HepG2 (cell line): ENCODE measurements around the gene COX5B. TPM values are rescaled to one million over a fixed set of nuclear protein-coding genes. Genes with fewer than 3 reads are reported as not detected.
A peak's percentile ranks its signal among the peaks of the same experiment; 100 is the strongest.

ENCODE experiments used
- HNRNPL ChIP-seq: fragments of 200-400 bp; formaldehyde crosslinking; IDR thresholded peaks from 2 replicates; pipeline ENCODE4 v1.6.1; 2017; ENCODE audit warnings: mild to moderate bottlenecking, low read depth, low read length
- HOXA5 ChIP-seq: sonication (generic); formaldehyde crosslinking; IDR thresholded peaks from 2 replicates; pipeline ENCODE4 v1.4.0; 2020; ENCODE audit warnings: missing genetic modification reagents
- IKZF4 ChIP-seq: sonication (generic); formaldehyde crosslinking; IDR thresholded peaks from 2 replicates; pipeline ENCODE4 v1.5.1; 2020; ENCODE audit warnings: borderline replicate concordance, mild to moderate bottlenecking, low read depth, missing genetic modification reagents; ENCODE audit errors: not compliant biosample characterization
- NRL ChIP-seq: sonication (generic); formaldehyde crosslinking; IDR thresholded peaks from 2 replicates; pipeline ENCODE4 v1.5.0; 2020; ENCODE audit warnings: missing genetic modification reagents, mild to moderate bottlenecking, moderate library complexity, borderline replicate concordance
- POLR2A ChIP-seq, 2 experiments: IDR thresholded peaks; 2 replicates each; pipeline ENCODE4 v1.6.1; 2011; ENCODE audit warnings: low read depth in 2 of 2, low read length in 2 of 2, mild to moderate bottlenecking in 1 of 2, moderate library complexity in 1 of 2; ENCODE audit not compliant: insufficient read depth in 1 of 2
- TAF15 ChIP-seq: fragments of 200-400 bp; formaldehyde crosslinking; IDR thresholded peaks from one replicate; pipeline ENCODE4 v1.6.1; 2018; ENCODE audit warnings: mild to moderate bottlenecking, low read depth, low read length; ENCODE audit not compliant: poor library complexity, severe bottlenecking
- ZBTB20 ChIP-seq: sonication (generic); formaldehyde crosslinking; IDR thresholded peaks from 2 replicates; pipeline ENCODE4 v1.8.1; 2023; ENCODE audit warnings: missing genetic modification reagents, low read depth, mild to moderate bottlenecking, borderline replicate concordance
- ZEB1 ChIP-seq: IDR thresholded peaks from 2 replicates; pipeline ENCODE4 v1.6.1; 2012; ENCODE audit warnings: mild to moderate bottlenecking, low read depth, inconsistent platforms; ENCODE audit not compliant: insufficient replicate concordance
- ZKSCAN1 ChIP-seq: fragments of 150-350 bp; IDR thresholded peaks from 2 replicates; pipeline ENCODE4 v1.6.1; 2014; ENCODE audit warnings: low read length
- ZNF232 ChIP-seq: sonication (generic); formaldehyde crosslinking; IDR thresholded peaks from 2 replicates; pipeline ENCODE4 v1.4.0; 2020; ENCODE audit warnings: missing genetic modification reagents, borderline replicate concordance
- ZNF431 ChIP-seq: sonication (generic); formaldehyde crosslinking; IDR thresholded peaks from 2 replicates; pipeline ENCODE4 v1.9.0; 2022; ENCODE audit warnings: missing genetic modification reagents, low read depth, mild to moderate bottlenecking, borderline replicate concordance
- ZNF703 ChIP-seq: sonication (generic); formaldehyde crosslinking; IDR thresholded peaks from 2 replicates; pipeline ENCODE4 v1.5.1; 2020; ENCODE audit warnings: missing genetic modification reagents, mild to moderate bottlenecking, moderate library complexity, borderline replicate concordance
- ZNF749 ChIP-seq: sonication (generic); formaldehyde crosslinking; IDR thresholded peaks from 2 replicates; pipeline ENCODE4 v1.8.0; 2022; ENCODE audit warnings: mild to moderate bottlenecking, missing genetic modification reagents, moderate library complexity, borderline replicate concordance
- polyA plus RNA-seq, 8 experiments: library from polyadenylated mRNA; depleted of rRNA in 3 of 8; stranded (reverse) in 7 of 8; unstranded in 1 of 8; fragments of >200 nt; fragmentation: Illumina TruSeq in 4 of 8; extraction: Trizol in 4 of 8; gene quantifications; 2 replicates each; pipeline versions ENCODE4 v1.2.1 to v1.2.3, GENCODE V29; 2011 to 2016; ENCODE audit warnings: low read depth in 4 of 8, missing spikeins in 1 of 8, mixed read lengths in 1 of 8; ENCODE audit not compliant: insufficient read depth in 1 of 8
- total RNA-seq, 5 experiments: library from RNA; depleted of rRNA; stranded (reverse); fragments of >200 nt; fragmentation: Illumina TruSeq; extraction: Trizol; gene quantifications; 2 replicates each; pipeline ENCODE4 v1.2.3, GENCODE V29; 2016; ENCODE audit warnings: low read depth in 1 of 5
- TF ChIP-seq, protein P1 (sequence below): sonication (generic); formaldehyde crosslinking; IDR thresholded peaks from 2 replicates; pipeline ENCODE4 v1.8.0; 2023; ENCODE audit warnings: mild to moderate bottlenecking, missing genetic modification reagents
- TF ChIP-seq, protein P2 (sequence below): sonication (generic); formaldehyde crosslinking; IDR thresholded peaks from 2 replicates; pipeline ENCODE4 v1.4.0; 2020; ENCODE audit warnings: missing genetic modification reagents, borderline replicate concordance
- TF ChIP-seq, protein P3 (sequence below): sonication (generic); formaldehyde crosslinking; IDR thresholded peaks from 2 replicates; pipeline ENCODE4 v1.4.0; 2020; ENCODE audit warnings: mild to moderate bottlenecking, missing genetic modification reagents
- TF ChIP-seq, protein P4 (sequence below): IDR thresholded peaks from 2 replicates; pipeline ENCODE4 v1.6.1; 2016

COX5B gene
- total and polyA plus RNA-seq, 2 of the 13 experiments (the other 11 are each of a cell fraction or from before 2014, with no cell fraction given): 453 to 536 TPM

DNA sequence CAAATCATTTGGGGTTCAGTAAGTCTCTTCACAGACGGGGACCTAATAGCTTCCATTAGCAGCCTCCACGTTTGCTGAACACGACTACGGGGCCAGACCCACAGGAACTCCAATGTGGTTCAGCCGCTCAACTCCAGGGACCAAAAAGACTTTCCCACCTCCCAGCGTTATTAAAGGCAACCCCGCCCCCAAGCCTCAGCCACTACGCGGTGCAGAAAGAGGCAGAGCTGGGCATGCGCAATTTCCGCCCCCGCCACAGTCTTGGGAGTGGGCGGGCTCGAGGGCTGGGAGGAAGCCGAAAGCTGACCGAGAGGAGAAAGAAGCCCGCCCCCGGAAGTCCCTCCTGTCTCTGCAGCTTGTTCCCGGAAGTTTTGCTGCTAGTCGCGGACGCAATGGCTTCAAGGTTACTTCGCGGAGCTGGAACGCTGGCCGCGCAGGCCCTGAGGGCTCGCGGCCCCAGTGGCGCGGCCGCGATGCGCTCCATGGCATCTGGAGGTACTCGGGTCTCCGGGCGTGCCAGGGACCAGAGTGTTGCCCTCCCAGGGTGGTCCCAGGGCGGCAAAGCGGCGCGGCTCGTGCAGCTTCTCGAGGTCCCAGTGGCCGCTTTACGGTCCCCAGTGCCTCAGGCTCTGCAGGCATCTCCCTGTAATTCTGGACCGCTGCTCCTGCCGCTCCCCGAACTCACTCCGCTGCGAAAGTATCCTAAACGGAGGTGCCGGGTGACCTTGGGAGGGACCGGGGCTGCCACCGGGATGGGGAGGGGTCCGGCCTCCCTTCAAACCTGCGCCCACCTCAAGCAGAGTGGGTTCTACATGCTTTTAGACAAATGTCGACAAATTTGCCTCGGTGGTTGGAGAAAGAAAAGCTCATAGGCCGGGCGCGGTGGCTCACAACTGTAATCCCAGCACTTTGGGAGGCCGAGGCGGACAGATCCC lies at the start of gene COX5B (continued):
- peak; percentile 29 for TF ChIP-seq ZNF703
- peak; percentile 93; the same call in 1 of the 2 replicates for TF ChIP-seq ZNF232 (CRISPR knock-in tag)
- TF ChIP-seq, protein P1, sequence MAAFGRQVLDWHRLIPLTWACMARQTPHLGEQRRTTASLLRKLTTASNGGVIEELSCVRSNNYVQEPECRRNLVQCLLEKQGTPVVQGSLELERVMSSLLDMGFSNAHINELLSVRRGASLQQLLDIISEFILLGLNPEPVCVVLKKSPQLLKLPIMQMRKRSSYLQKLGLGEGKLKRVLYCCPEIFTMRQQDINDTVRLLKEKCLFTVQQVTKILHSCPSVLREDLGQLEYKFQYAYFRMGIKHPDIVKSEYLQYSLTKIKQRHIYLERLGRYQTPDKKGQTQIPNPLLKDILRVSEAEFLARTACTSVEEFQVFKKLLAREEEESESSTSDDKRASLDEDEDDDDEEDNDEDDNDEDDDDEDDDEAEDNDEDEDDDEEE (CRISPR knock-in tag): peak; percentile 43; the same call in 1 of the 2 replicates
- TF ChIP-seq, protein P2, sequence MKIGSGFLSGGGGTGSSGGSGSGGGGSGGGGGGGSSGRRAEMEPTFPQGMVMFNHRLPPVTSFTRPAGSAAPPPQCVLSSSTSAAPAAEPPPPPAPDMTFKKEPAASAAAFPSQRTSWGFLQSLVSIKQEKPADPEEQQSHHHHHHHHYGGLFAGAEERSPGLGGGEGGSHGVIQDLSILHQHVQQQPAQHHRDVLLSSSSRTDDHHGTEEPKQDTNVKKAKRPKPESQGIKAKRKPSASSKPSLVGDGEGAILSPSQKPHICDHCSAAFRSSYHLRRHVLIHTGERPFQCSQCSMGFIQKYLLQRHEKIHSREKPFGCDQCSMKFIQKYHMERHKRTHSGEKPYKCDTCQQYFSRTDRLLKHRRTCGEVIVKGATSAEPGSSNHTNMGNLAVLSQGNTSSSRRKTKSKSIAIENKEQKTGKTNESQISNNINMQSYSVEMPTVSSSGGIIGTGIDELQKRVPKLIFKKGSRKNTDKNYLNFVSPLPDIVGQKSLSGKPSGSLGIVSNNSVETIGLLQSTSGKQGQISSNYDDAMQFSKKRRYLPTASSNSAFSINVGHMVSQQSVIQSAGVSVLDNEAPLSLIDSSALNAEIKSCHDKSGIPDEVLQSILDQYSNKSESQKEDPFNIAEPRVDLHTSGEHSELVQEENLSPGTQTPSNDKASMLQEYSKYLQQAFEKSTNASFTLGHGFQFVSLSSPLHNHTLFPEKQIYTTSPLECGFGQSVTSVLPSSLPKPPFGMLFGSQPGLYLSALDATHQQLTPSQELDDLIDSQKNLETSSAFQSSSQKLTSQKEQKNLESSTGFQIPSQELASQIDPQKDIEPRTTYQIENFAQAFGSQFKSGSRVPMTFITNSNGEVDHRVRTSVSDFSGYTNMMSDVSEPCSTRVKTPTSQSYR: peak; percentile 47; the same call in 1 of the 2 replicates
- peak; percentile 73; the same call in 1 of the 2 replicates for TF ChIP-seq ZNF749 (CRISPR knock-in tag)
- TF ChIP-seq ZEB1: peak; percentile 28
- TF ChIP-seq, protein P3, sequence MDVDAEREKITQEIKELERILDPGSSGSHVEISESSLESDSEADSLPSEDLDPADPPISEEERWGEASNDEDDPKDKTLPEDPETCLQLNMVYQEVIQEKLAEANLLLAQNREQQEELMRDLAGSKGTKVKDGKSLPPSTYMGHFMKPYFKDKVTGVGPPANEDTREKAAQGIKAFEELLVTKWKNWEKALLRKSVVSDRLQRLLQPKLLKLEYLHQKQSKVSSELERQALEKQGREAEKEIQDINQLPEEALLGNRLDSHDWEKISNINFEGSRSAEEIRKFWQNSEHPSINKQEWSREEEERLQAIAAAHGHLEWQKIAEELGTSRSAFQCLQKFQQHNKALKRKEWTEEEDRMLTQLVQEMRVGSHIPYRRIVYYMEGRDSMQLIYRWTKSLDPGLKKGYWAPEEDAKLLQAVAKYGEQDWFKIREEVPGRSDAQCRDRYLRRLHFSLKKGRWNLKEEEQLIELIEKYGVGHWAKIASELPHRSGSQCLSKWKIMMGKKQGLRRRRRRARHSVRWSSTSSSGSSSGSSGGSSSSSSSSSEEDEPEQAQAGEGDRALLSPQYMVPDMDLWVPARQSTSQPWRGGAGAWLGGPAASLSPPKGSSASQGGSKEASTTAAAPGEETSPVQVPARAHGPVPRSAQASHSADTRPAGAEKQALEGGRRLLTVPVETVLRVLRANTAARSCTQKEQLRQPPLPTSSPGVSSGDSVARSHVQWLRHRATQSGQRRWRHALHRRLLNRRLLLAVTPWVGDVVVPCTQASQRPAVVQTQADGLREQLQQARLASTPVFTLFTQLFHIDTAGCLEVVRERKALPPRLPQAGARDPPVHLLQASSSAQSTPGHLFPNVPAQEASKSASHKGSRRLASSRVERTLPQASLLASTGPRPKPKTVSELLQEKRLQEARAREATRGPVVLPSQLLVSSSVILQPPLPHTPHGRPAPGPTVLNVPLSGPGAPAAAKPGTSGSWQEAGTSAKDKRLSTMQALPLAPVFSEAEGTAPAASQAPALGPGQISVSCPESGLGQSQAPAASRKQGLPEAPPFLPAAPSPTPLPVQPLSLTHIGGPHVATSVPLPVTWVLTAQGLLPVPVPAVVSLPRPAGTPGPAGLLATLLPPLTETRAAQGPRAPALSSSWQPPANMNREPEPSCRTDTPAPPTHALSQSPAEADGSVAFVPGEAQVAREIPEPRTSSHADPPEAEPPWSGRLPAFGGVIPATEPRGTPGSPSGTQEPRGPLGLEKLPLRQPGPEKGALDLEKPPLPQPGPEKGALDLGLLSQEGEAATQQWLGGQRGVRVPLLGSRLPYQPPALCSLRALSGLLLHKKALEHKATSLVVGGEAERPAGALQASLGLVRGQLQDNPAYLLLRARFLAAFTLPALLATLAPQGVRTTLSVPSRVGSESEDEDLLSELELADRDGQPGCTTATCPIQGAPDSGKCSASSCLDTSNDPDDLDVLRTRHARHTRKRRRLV (CRISPR knock-in tag): no peak
- peak; percentile 90 for TF ChIP-seq NRL (CRISPR knock-in tag)
- peak; percentile 52 for TF ChIP-seq ZBTB20
- TF ChIP-seq TAF15: no peak
- no peak for TF ChIP-seq ZKSCAN1
- TF ChIP-seq ZNF431 (CRISPR knock-in tag): no peak
- TF ChIP-seq HNRNPL: 0 out of 2 replicates have a peak, but pooled peaks have one; percentile 16
- peak; percentile 92 to 95 for TF ChIP-seq POLR2A (IDR thresholded peaks at IDR 0.05; ENCODE audit: insufficient read depth in 1 of 2, low read depth in 2 of 2, low read length in 2 of 2)
- TF ChIP-seq IKZF4 (CRISPR knock-in tag): peak; percentile 33
- TF ChIP-seq HOXA5 (CRISPR knock-in tag): peak; percentile 95
- TF ChIP-seq, protein P4, sequence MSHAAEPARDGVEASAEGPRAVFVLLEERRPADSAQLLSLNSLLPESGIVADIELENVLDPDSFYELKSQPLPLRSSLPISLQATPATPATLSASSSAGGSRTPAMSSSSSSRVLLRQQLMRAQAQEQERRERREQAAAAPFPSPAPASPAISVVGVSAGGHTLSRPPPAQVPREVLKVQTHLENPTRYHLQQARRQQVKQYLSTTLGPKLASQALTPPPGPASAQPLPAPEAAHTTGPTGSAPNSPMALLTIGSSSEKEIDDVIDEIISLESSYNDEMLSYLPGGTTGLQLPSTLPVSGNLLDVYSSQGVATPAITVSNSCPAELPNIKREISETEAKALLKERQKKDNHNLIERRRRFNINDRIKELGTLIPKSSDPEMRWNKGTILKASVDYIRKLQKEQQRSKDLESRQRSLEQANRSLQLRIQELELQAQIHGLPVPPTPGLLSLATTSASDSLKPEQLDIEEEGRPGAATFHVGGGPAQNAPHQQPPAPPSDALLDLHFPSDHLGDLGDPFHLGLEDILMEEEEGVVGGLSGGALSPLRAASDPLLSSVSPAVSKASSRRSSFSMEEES (CRISPR knock-in tag): peak; percentile 50; the same call in 1 of the 2 replicates
